Measurements from ENCODE around the gene LPP.

DNA sequence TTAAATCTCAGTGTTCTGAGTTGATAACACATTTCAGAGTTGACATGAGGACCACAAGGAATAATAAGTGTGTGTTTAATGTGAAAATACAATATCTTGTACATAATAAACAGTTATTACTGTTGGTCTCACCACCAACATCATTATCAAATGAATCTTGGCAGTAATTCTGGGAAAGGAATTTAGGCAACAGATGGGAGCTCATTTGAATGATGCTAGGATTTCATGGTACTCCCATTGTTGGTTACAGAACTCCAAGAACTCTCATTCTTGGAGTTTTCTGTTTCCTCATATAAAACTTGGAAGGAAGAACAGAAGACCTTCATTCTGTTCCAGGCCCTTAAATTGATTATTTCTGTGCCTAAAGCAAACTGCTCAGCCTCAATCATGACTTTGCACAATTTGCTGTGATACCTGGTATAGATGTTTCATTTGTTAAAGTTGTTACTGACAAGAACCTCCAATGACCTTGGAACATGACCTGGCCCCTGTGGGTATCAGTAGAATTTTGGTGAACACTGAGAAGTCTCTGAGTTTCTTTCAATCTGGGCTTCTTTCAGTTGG lies 385.8 kb downstream of the LPP start:
- TF ChIP-seq EZH2 (IDR thresholded peaks at IDR 0.05; ENCODE audit: borderline replicate concordance, low read length): no peak
- TF ChIP-seq, protein P1, sequence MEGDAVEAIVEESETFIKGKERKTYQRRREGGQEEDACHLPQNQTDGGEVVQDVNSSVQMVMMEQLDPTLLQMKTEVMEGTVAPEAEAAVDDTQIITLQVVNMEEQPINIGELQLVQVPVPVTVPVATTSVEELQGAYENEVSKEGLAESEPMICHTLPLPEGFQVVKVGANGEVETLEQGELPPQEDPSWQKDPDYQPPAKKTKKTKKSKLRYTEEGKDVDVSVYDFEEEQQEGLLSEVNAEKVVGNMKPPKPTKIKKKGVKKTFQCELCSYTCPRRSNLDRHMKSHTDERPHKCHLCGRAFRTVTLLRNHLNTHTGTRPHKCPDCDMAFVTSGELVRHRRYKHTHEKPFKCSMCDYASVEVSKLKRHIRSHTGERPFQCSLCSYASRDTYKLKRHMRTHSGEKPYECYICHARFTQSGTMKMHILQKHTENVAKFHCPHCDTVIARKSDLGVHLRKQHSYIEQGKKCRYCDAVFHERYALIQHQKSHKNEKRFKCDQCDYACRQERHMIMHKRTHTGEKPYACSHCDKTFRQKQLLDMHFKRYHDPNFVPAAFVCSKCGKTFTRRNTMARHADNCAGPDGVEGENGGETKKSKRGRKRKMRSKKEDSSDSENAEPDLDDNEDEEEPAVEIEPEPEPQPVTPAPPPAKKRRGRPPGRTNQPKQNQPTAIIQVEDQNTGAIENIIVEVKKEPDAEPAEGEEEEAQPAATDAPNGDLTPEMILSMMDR (IDR thresholded peaks at IDR 0.05; ENCODE audit: low read length): no peak
